ENCODE measurements around the gene ALDH1L2. TPM values are rescaled to one million over a fixed set of nuclear protein-coding genes. Genes with fewer than 3 reads are reported as not detected.

The ALDH1L2 gene
- total RNA-seq, 3 donors from 2014 or later = 2.3 to 7.8 (median 6.7) TPM

- Histone ChIP-seq H3K36me3 (no peaks in the 10 kb centered on the region), H3K4me3 (no peak overlapping the region), H3K9me3 (no peaks in the 10 kb centered on the region), H3K27me3 (no peaks in the 10 kb centered on the region), H3K27ac (no peak overlapping the region), H3K4me1 (no peaks in the 10 kb centered on the region)
- intact Hi-C loops (cut with DNase I; ENCODE audit: low total_unique reads) = no loop called here
- no peak for TF ChIP-seq POLR2AphosphoS5 (IDR thresholded peaks at IDR 0.05)
- no peak for TF ChIP-seq CTCF (IDR thresholded peaks at IDR 0.05)
- TF ChIP-seq POLR2A (IDR thresholded peaks at IDR 0.05) = no peak
- no peak for DNase-seq (ENCODE audit: low spot score in 2 of 2)
Measured at GRCh38 chr12:105013892-105014291, 70.4 kb downstream of the ALDH1L2 start.

DNA sequence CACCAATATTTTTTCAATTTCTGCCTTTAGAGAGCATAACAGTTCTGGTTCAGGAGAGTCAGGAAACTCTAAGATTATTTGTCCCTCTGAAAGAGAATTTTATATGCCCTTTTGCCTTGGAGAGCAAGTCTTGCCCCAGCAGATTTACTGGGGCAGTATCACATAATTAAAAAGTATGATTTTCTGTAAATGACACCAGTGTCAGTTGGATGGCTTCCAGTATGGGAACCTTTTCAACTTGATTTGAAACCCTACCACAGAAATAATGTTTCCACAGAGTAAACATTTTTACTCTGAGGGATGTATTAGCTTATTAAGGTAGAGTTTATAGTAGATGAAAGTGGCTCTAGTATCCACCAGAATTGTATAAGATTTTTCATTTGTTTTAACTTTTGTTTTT lies 82.8 kb downstream of the ALDH1L2 start:
- no peak for DNase-seq (ENCODE audit: low spot score in 2 of 2)
- intact Hi-C loops (cut with DNase I; ENCODE audit: low total_unique reads) = no loop called here
- no peaks in the 10 kb centered on the region for H3K36me3 ChIP-seq
- H3K9me3 ChIP-seq = no peaks in the 10 kb centered on the region
- TF ChIP-seq POLR2A (IDR thresholded peaks at IDR 0.05) (no peak), CTCF (IDR thresholded peaks at IDR 0.05) (no peak), POLR2AphosphoS5 (IDR thresholded peaks at IDR 0.05) (no peak)
- H3K27ac ChIP-seq = no peak overlapping the region
- no peak overlapping the region for H3K4me3 ChIP-seq
- no peaks in the 10 kb centered on the region for H3K4me1 ChIP-seq
- no peaks in the 10 kb centered on the region for H3K27me3 ChIP-seq

DNA sequence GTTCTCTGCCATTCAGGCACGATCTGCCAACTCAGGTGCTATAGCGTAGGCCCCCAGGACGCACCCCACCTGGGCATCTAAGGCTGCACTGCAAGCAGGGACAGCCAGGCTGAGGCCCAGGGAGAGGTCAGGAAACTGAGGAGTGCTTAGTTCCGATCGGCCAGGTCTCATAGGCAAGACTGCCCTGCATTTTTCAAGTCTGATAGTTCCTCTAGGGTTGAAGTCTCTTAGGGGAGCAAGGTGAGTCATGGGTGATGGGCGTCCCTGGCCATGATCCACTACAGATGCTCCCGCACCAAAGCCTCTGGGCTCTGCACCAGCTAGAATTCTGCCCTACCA lies 84.9 kb downstream of the ALDH1L2 start:
- Histone ChIP-seq H3K4me1 (no peaks in the 10 kb centered on the region), H3K27ac (no peak overlapping the region), H3K27me3 (no peaks in the 10 kb centered on the region), H3K9me3 (no peaks in the 10 kb centered on the region), H3K36me3 (no peaks in the 10 kb centered on the region), H3K4me3 (no peak overlapping the region)
- no peak for DNase-seq (ENCODE audit: low spot score in 2 of 2)
- intact Hi-C loops (cut with DNase I; ENCODE audit: low total_unique reads) = no loop called here
- TF ChIP-seq CTCF (IDR thresholded peaks at IDR 0.05) (no peak), POLR2AphosphoS5 (IDR thresholded peaks at IDR 0.05) (no peak), POLR2A (IDR thresholded peaks at IDR 0.05) (no peak)

- Histone ChIP-seq H3K27me3 (no peaks in the 10 kb centered on the region), H3K4me1 (no peaks in the 10 kb centered on the region), H3K4me3 (no peak overlapping the region), H3K36me3 (no peaks in the 10 kb centered on the region), H3K9me3 (no peaks in the 10 kb centered on the region), H3K27ac (no peak overlapping the region)
- no peak for TF ChIP-seq CTCF (IDR thresholded peaks at IDR 0.05)
- no peak for TF ChIP-seq POLR2A (IDR thresholded peaks at IDR 0.05)
- TF ChIP-seq POLR2AphosphoS5 (IDR thresholded peaks at IDR 0.05) = no peak
- intact Hi-C loops (cut with DNase I; ENCODE audit: low total_unique reads) = no loop called here
- no peak for DNase-seq (ENCODE audit: low spot score in 2 of 2)
Measured at GRCh38 chr12:104998423-104999346, 85.6 kb downstream of the ALDH1L2 start.

- no peaks in the 10 kb centered on the region for H3K4me1 ChIP-seq
- TF ChIP-seq CTCF (IDR thresholded peaks at IDR 0.05) (no peak), POLR2AphosphoS5 (IDR thresholded peaks at IDR 0.05) (no peak), POLR2A (IDR thresholded peaks at IDR 0.05) (no peak)
- intact Hi-C loops (cut with DNase I; ENCODE audit: low total_unique reads) = no loop called here
- H3K27me3 ChIP-seq = no peaks in the 10 kb centered on the region
- DNase-seq (ENCODE audit: low spot score in 2 of 2) = no peak
- H3K27ac ChIP-seq = no peak overlapping the region
- H3K9me3 ChIP-seq = no peaks in the 10 kb centered on the region
- H3K4me3 ChIP-seq = no peak overlapping the region
- no peaks in the 10 kb centered on the region for H3K36me3 ChIP-seq
Measured at GRCh38 chr12:104997541-104997940, 86.7 kb downstream of the ALDH1L2 start.
